Daoy (cell line): ENCODE data around the gene SFTPB. TPM values are rescaled to one million over a fixed set of nuclear protein-coding genes. Genes with fewer than 3 reads are reported as not detected.

Experiments
- DNase-seq: peaks from one replicate; pipeline ENCODE4 v3.0.0-alpha.2; 2015; ENCODE audit warnings: low read depth
- total RNA-seq: library from RNA; depleted of rRNA; stranded (reverse); fragments of >200 nt; shearing (Covaris generic); gene quantifications from 2 replicates; pipeline ENCODE4 v1.2.3, GENCODE V29; 2014; rRNA removed

The SFTPB gene
- total RNA-seq, 1 experiment from 2014 or later, result not detected

DNA sequence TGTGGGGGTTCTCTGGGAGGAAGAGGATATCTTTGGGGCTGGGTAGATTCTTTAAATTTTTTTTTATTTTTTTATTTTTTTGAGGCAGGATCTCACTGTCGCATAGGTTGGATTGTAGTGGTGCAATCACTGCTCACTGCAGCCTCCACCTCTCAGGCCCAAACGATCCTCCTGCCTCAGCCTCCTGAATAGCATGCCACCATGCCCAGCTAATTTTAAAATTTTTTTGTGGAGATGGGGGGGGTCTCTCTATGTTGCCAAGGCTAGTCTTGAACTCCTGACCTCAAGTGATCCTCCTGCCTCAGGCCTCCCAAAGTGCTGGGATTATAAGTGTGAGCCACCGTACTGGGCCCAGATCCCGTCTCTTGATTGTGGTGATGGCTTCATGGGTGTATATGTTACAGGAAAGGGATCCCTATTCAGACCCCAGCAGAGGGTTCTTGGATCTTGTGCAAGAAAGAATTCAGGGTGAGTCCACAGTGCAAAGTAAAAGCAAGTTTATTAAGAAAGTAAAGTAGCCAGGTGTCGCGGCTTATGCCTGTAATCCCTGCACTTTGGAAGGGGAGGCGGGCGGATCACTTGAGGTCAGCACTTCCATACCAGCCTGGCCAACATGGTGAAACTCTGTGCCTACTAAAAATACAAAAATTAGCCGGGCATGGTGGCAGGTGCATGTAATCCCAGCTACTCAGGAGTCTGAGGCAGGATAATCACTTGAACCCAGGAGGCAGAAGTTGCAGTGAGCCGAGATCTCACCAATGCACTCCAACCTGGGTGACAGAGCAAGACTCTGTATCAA, 54.1 kb downstream of the SFTPB start:
- no peak for DNase-seq

DNA sequence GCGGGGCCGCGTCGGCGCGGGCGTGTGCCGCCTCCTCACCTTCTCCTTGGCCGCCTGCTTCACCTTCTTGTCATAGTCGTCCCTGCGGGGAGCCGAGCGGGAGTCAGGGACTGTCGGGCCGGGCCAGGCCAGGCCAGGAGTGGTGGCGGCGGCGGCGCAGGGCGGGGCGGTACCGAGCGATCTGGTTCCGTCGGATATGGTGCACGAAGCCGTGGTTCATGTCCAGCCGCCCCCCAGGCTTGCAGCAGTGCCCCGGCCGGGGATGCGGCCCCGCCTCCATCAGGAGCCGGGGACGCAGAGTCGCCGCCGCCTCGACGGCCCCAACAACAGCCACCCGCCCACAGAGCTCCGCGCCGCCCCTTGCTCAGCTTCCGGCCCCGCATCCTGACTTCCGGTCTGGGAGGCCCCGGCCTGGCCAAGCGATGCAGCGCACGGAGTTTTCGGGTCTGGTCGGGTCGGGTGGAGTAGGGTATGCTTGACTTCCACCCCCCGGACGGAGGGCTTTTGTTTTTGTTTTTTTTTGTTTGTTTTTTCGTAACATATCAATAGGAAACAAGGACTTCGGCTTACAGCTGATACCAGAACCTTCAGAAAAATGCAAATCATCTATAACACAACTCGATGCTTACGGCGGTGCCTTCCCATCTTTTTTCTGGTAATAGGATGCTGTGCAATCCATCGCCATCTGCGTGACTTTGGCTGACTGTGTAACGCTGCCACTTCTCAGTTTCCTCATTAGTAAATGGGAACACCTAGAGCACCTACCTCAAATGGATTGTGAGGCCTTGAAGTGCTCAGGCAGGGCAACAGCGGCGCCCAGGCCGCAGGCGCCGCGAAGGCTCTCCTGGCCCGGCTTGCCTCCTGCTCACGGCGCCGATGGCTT, 56.1 kb downstream of the SFTPB start, which contains the start of gene C2orf68:
C2orf68 (minus strand) TSS at position 362 of the 883 bp plus-strand sequence; CDS start at position 280, 82 bp downstream.
- peak; percentile 84 for DNase-seq

DNA sequence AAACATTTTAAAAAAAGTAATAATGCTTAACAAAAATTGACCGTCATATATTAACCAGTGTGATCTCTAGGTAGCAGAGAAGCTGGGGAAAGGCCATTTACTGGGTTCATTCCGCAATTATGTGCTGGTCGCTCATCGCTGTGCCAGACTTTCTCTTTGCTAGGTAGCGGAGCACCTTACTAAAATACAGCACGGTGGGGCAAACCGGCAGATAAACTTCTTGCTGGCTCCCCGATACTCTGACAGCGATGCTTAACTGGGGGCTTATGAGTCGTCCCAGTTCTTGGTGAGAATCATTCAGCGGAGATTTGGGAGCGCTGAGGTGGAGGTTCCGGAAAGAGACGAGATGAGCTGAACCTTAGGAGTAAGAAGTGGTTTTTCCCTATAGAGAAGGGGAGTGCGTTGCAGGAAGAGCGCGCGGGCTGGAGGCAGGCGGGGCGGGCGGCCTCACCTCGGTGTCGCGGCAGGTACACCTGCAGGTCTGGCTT, 56.7 kb downstream of the SFTPB start:
- no peak for DNase-seq

Other genes with a start within 250 kb of the SFTPB start
- 0.34 TPM in 1 of 2 replicates, not detected in the other for gene SH2D6, start 249.5 kb downstream of the SFTPB start, total RNA-seq
- gene MAT2A, start 129.0 kb downstream of the SFTPB start, total RNA-seq, result 55.8 and 63.8 TPM in 2 replicates
- 23.3 and 60.0 TPM in 2 replicates for gene GGCX, start 106.7 kb downstream of the SFTPB start, total RNA-seq
- gene VAMP8, start 90.6 kb downstream of the SFTPB start, total RNA-seq, result 6.0 and 9.8 TPM in 2 replicates
- gene VAMP5, start 83.8 kb downstream of the SFTPB start, total RNA-seq, result 2.1 and 2.6 TPM in 2 replicates
- gene RNF181, start 72.5 kb downstream of the SFTPB start, total RNA-seq, result 314 and 360 TPM in 2 replicates
- gene TMEM150A, start 65.5 kb downstream of the SFTPB start, total RNA-seq, result 0.65 and 4.0 TPM in 2 replicates
- 9.4 and 20.0 TPM in 2 replicates for gene C2orf68, start 56.1 kb downstream of the SFTPB start, total RNA-seq
- 87.5 and 123 TPM in 2 replicates for gene USP39, start 52.0 kb downstream of the SFTPB start, total RNA-seq
- gene GNLY, start 26.2 kb upstream of the SFTPB start, total RNA-seq, result not detected in 2 replicates
- gene ATOH8, start 85.8 kb upstream of the SFTPB start, total RNA-seq, result 10.0 and 17.7 TPM in 2 replicates
- 24.5 and 31.9 TPM in 2 replicates for gene ST3GAL5, start 220.8 kb upstream of the SFTPB start, total RNA-seq